ENCODE data around the gene LHFPL2.

The LHFPL2 gene

GRCh38 chr5:78486218-78486617 lies 162.4 kb downstream of the LHFPL2 start:
- H3K4me2 ChIP-seq (ENCODE audit: low read length): no peak overlapping the region
- H3K4ac ChIP-seq (ENCODE audit: low read depth, low read length): no peak overlapping the region
- no peak overlapping the region for H2BK120ac ChIP-seq (ENCODE audit: low read depth, low read length)
- peaks cover 2% of the 10 kb centered on the region for H3K36me3 ChIP-seq (ENCODE audit: control insufficient read depth, insufficient read depth, low read length)
- H2BK5ac ChIP-seq (ENCODE audit: low read length): no peak overlapping the region
- H3K23ac ChIP-seq (ENCODE audit: low read length): no peak overlapping the region
- no peak overlapping the region for H4K5ac ChIP-seq (ENCODE audit: low read length)
- H4K8ac ChIP-seq (ENCODE audit: low read depth, low read length): no peak overlapping the region
- no peaks in the 10 kb centered on the region for H3K27me3 ChIP-seq (ENCODE audit: insufficient read depth, low read length, poor library complexity)
- DNase-seq: no peak
- no peak overlapping the region for H3K18ac ChIP-seq (ENCODE audit: low read length)
- H2BK15ac ChIP-seq (replicated peaks; ENCODE audit: low read depth): no peak overlapping the region
- H3K27ac ChIP-seq (ENCODE audit: low read depth, low read length): no peak overlapping the region
- H3K79me1 ChIP-seq (ENCODE audit: low read length): no peaks in the 10 kb centered on the region
- H3K4me3 ChIP-seq (ENCODE audit: low read length): no peak overlapping the region
- no peaks in the 10 kb centered on the region for H3K79me2 ChIP-seq (ENCODE audit: control insufficient read depth, insufficient read depth, low read length)
- no peaks in the 10 kb centered on the region for H3K4me1 ChIP-seq (ENCODE audit: control insufficient read depth, low read depth, low read length)
- no peak overlapping the region for H3K56ac ChIP-seq (ENCODE audit: low read length)
- no peak overlapping the region for H3K9ac ChIP-seq (ENCODE audit: low read length)
- no CpG with 5 or more reads among the region's 2 CpGs for WGBS (ENCODE audit: extremely low coverage, insufficient coverage, low lambda C conversion rate)
- H2AK5ac ChIP-seq (ENCODE audit: low read length): no peak overlapping the region

GRCh38 chr5:78483809-78484521 lies 164.6 kb downstream of the LHFPL2 start:
- no peak for DNase-seq
- H3K23ac ChIP-seq (ENCODE audit: low read length): no peak overlapping the region
- no peaks in the 10 kb centered on the region for H3K4me1 ChIP-seq (ENCODE audit: control insufficient read depth, low read depth, low read length)
- no peak overlapping the region for H3K4me2 ChIP-seq (ENCODE audit: low read length)
- H3K27ac ChIP-seq (ENCODE audit: low read depth, low read length): no peak overlapping the region
- H3K27me3 ChIP-seq (ENCODE audit: insufficient read depth, low read length, poor library complexity): no peaks in the 10 kb centered on the region
- no peak overlapping the region for H3K4ac ChIP-seq (ENCODE audit: low read depth, low read length)
- H3K4me3 ChIP-seq (ENCODE audit: low read length): no peak overlapping the region
- no peak overlapping the region for H3K18ac ChIP-seq (ENCODE audit: low read length)
- no peak overlapping the region for H2BK120ac ChIP-seq (ENCODE audit: low read depth, low read length)
- no peak overlapping the region for H2BK15ac ChIP-seq (replicated peaks; ENCODE audit: low read depth)
- no peak overlapping the region for H4K5ac ChIP-seq (ENCODE audit: low read length)
- no peak overlapping the region for H4K8ac ChIP-seq (ENCODE audit: low read depth, low read length)
- no peak overlapping the region for H3K56ac ChIP-seq (ENCODE audit: low read length)
- no peaks in the 10 kb centered on the region for H3K79me2 ChIP-seq (ENCODE audit: control insufficient read depth, insufficient read depth, low read length)
- H2AK5ac ChIP-seq (ENCODE audit: low read length): no peak overlapping the region
- no peak overlapping the region for H2BK5ac ChIP-seq (ENCODE audit: low read length)
- H3K9ac ChIP-seq (ENCODE audit: low read length): no peak overlapping the region
- no peaks in the 10 kb centered on the region for H3K79me1 ChIP-seq (ENCODE audit: low read length)
- peaks cover 2% of the 10 kb centered on the region for H3K36me3 ChIP-seq (ENCODE audit: control insufficient read depth, insufficient read depth, low read length)
- no CpG with 5 or more reads among the region's 3 CpGs for WGBS (ENCODE audit: extremely low coverage, insufficient coverage, low lambda C conversion rate)

- Histone ChIP-seq H3K18ac (ENCODE audit: low read length) (no peak overlapping the region), H2AK5ac (ENCODE audit: low read length) (no peak overlapping the region), H3K4me1 (ENCODE audit: control insufficient read depth, low read depth, low read length) (no peaks in the 10 kb centered on the region), H3K27ac (ENCODE audit: low read depth, low read length) (no peak overlapping the region), H4K5ac (ENCODE audit: low read length) (no peak overlapping the region), H3K4me3 (ENCODE audit: low read length) (no peak overlapping the region), H3K56ac (ENCODE audit: low read length) (no peak overlapping the region), H3K9ac (ENCODE audit: low read length) (no peak overlapping the region), H2BK5ac (ENCODE audit: low read length) (no peak overlapping the region), H3K4me2 (ENCODE audit: low read length) (no peak overlapping the region), H2BK15ac (replicated peaks; ENCODE audit: low read depth) (no peak overlapping the region), H3K23ac (ENCODE audit: low read length) (no peak overlapping the region), H2BK120ac (ENCODE audit: low read depth, low read length) (no peak overlapping the region), H3K79me1 (ENCODE audit: low read length) (no peaks in the 10 kb centered on the region), H3K79me2 (ENCODE audit: control insufficient read depth, insufficient read depth, low read length) (no peaks in the 10 kb centered on the region), H3K36me3 (ENCODE audit: control insufficient read depth, insufficient read depth, low read length) (peaks cover 1% of the 10 kb centered on the region), H3K27me3 (ENCODE audit: insufficient read depth, low read length, poor library complexity) (no peaks in the 10 kb centered on the region), H4K8ac (ENCODE audit: low read depth, low read length) (no peak overlapping the region), H3K4ac (ENCODE audit: low read depth, low read length) (no peak overlapping the region)
- WGBS (ENCODE audit: extremely low coverage, insufficient coverage, low lambda C conversion rate): no CpG with 5 or more reads among the region's 1 CpG
- DNase-seq: no peak
Observed at GRCh38 chr5:78482948-78483347, 165.6 kb downstream of the LHFPL2 start.

GRCh38 chr5:78476795-78477194 lies 171.8 kb downstream of the LHFPL2 start:
- no peaks in the 10 kb centered on the region for H3K4me1 ChIP-seq (ENCODE audit: control insufficient read depth, low read depth, low read length)
- H2BK120ac ChIP-seq (ENCODE audit: low read depth, low read length): no peak overlapping the region
- H4K5ac ChIP-seq (ENCODE audit: low read length): no peak overlapping the region
- H4K8ac ChIP-seq (ENCODE audit: low read depth, low read length): no peak overlapping the region
- no peak overlapping the region for H3K4ac ChIP-seq (ENCODE audit: low read depth, low read length)
- H3K4me3 ChIP-seq (ENCODE audit: low read length): no peak overlapping the region
- WGBS (ENCODE audit: extremely low coverage, insufficient coverage, low lambda C conversion rate): no CpG with 5 or more reads among the region's 1 CpG
- H2BK15ac ChIP-seq (replicated peaks; ENCODE audit: low read depth): no peak overlapping the region
- H3K27me3 ChIP-seq (ENCODE audit: insufficient read depth, low read length, poor library complexity): no peaks in the 10 kb centered on the region
- DNase-seq: no peak
- no peaks in the 10 kb centered on the region for H3K36me3 ChIP-seq (ENCODE audit: control insufficient read depth, insufficient read depth, low read length)
- H3K4me2 ChIP-seq (ENCODE audit: low read length): no peak overlapping the region
- H3K18ac ChIP-seq (ENCODE audit: low read length): no peak overlapping the region
- no peak overlapping the region for H3K9ac ChIP-seq (ENCODE audit: low read length)
- no peaks in the 10 kb centered on the region for H3K79me2 ChIP-seq (ENCODE audit: control insufficient read depth, insufficient read depth, low read length)
- no peak overlapping the region for H3K27ac ChIP-seq (ENCODE audit: low read depth, low read length)
- H2AK5ac ChIP-seq (ENCODE audit: low read length): no peak overlapping the region
- H3K23ac ChIP-seq (ENCODE audit: low read length): no peak overlapping the region
- H3K56ac ChIP-seq (ENCODE audit: low read length): no peak overlapping the region
- no peaks in the 10 kb centered on the region for H3K79me1 ChIP-seq (ENCODE audit: low read length)
- H2BK5ac ChIP-seq (ENCODE audit: low read length): no peak overlapping the region

GRCh38 chr5:78475370-78475769 lies 173.2 kb downstream of the LHFPL2 start:
- Histone ChIP-seq H2BK15ac (replicated peaks; ENCODE audit: low read depth) (no peak overlapping the region), H3K27me3 (ENCODE audit: insufficient read depth, low read length, poor library complexity) (no peaks in the 10 kb centered on the region), H3K79me2 (ENCODE audit: control insufficient read depth, insufficient read depth, low read length) (no peaks in the 10 kb centered on the region), H2BK120ac (ENCODE audit: low read depth, low read length) (no peak overlapping the region), H3K18ac (ENCODE audit: low read length) (no peak overlapping the region), H3K27ac (ENCODE audit: low read depth, low read length) (no peak overlapping the region), H3K79me1 (ENCODE audit: low read length) (no peaks in the 10 kb centered on the region), H3K9ac (ENCODE audit: low read length) (no peak overlapping the region), H4K8ac (ENCODE audit: low read depth, low read length) (no peak overlapping the region), H3K4me2 (ENCODE audit: low read length) (no peak overlapping the region), H3K4me1 (ENCODE audit: control insufficient read depth, low read depth, low read length) (no peaks in the 10 kb centered on the region), H4K5ac (ENCODE audit: low read length) (no peak overlapping the region), H3K56ac (ENCODE audit: low read length) (no peak overlapping the region), H2BK5ac (ENCODE audit: low read length) (no peak overlapping the region), H2AK5ac (ENCODE audit: low read length) (no peak overlapping the region), H3K4me3 (ENCODE audit: low read length) (no peak overlapping the region), H3K23ac (ENCODE audit: low read length) (no peak overlapping the region), H3K36me3 (ENCODE audit: control insufficient read depth, insufficient read depth, low read length) (no peaks in the 10 kb centered on the region), H3K4ac (ENCODE audit: low read depth, low read length) (no peak overlapping the region)
- DNase-seq: no peak
- WGBS (ENCODE audit: extremely low coverage, insufficient coverage, low lambda C conversion rate): no CpG with 5 or more reads among the region's 3 CpGs

- no peak overlapping the region for H4K5ac ChIP-seq (ENCODE audit: low read length)
- no peaks in the 10 kb centered on the region for H3K27me3 ChIP-seq (ENCODE audit: insufficient read depth, low read length, poor library complexity)
- no peaks in the 10 kb centered on the region for H3K36me3 ChIP-seq (ENCODE audit: control insufficient read depth, insufficient read depth, low read length)
- H3K79me2 ChIP-seq (ENCODE audit: control insufficient read depth, insufficient read depth, low read length): no peaks in the 10 kb centered on the region
- no peak overlapping the region for H2BK120ac ChIP-seq (ENCODE audit: low read depth, low read length)
- no peak overlapping the region for H3K4me2 ChIP-seq (ENCODE audit: low read length)
- WGBS (ENCODE audit: extremely low coverage, insufficient coverage, low lambda C conversion rate): no CpG with 5 or more reads among the region's 1 CpG
- no peak overlapping the region for H2AK5ac ChIP-seq (ENCODE audit: low read length)
- H3K56ac ChIP-seq (ENCODE audit: low read length): no peak overlapping the region
- H3K4me1 ChIP-seq (ENCODE audit: control insufficient read depth, low read depth, low read length): no peaks in the 10 kb centered on the region
- H3K18ac ChIP-seq (ENCODE audit: low read length): no peak overlapping the region
- no peak overlapping the region for H3K4ac ChIP-seq (ENCODE audit: low read depth, low read length)
- H2BK15ac ChIP-seq (replicated peaks; ENCODE audit: low read depth): no peak overlapping the region
- no peak overlapping the region for H3K9ac ChIP-seq (ENCODE audit: low read length)
- H3K79me1 ChIP-seq (ENCODE audit: low read length): no peaks in the 10 kb centered on the region
- H4K8ac ChIP-seq (ENCODE audit: low read depth, low read length): no peak overlapping the region
- no peak overlapping the region for H2BK5ac ChIP-seq (ENCODE audit: low read length)
- no peak overlapping the region for H3K4me3 ChIP-seq (ENCODE audit: low read length)
- DNase-seq: no peak
- H3K27ac ChIP-seq (ENCODE audit: low read depth, low read length): no peak overlapping the region
- H3K23ac ChIP-seq (ENCODE audit: low read length): no peak overlapping the region
Observed at GRCh38 chr5:78473751-78474150, 174.8 kb downstream of the LHFPL2 start.
